ENCODE results near the gene ZNF555.

The ZNF555 gene

DNA sequence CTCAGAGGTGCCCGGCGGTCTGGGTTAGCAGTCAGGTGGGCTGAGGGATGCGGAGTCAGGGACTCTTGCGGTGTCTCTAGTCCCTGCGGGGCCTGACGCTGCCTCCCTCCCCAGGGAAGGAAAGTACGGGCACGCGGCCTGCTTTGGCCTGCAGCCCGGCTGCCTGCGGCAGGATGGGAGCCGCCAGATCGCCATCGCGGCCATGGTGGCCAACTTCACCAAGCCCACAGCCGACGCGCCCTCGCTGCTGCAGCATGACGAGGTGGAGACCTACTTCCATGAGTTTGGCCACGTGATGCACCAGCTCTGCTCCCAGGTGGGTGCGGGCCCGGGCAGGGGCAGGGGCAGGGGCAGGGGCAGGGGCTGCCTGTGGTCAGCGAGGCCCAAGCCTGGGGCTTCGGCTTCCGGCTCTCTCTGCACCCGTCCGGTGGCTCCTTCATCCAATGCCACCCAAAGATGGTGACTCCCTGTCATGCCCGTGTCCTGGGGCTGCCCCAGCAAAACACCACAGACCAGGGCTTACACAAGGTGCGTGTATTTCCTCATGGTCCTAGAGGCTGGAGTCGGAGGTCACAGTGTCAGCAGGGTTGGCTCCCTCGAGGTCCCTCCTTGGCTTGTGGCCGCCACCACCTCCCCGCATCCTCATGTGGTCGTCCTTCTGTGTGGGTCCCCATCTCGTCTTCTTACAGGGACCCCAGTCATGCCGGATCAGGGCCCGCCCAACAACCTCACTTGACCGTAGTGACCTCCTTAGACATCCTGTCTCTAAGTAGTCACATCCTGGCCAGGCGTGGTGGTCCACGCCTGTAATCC is 32.9 kb upstream of the ZNF555 start:
- H3K27me3 ChIP-seq (ENCODE audit: control insufficient read depth, insufficient read depth, low read length), result no peaks in the 10 kb centered on the region
- peaks cover 70% of the 10 kb centered on the region for H3K36me3 ChIP-seq (ENCODE audit: control insufficient read depth, insufficient read depth, low read length)
- H3K4me3 ChIP-seq (ENCODE audit: low read length), result no peak overlapping the region
- H3K4me1 ChIP-seq (ENCODE audit: control insufficient read depth, insufficient read depth, low read length), result no peaks in the 10 kb centered on the region
- no peaks in the 10 kb centered on the region for H3K9me3 ChIP-seq (ENCODE audit: control insufficient read depth, insufficient read depth, low read length)
- no peak overlapping the region for H3K27ac ChIP-seq (ENCODE audit: low read length)
- WGBS (ENCODE audit: insufficient coverage, insufficient read length), result no CpG with 5 or more reads among the region's 41 CpGs
- no peak for DNase-seq (ENCODE audit: low read depth, low spot score)

- Histone ChIP-seq H3K4me3 (ENCODE audit: low read length) (no peak overlapping the region), H3K36me3 (ENCODE audit: control insufficient read depth, insufficient read depth, low read length) (peaks cover 77% of the 10 kb centered on the region), H3K4me1 (ENCODE audit: control insufficient read depth, insufficient read depth, low read length) (no peaks in the 10 kb centered on the region), H3K27ac (ENCODE audit: low read length) (no peak overlapping the region), H3K27me3 (ENCODE audit: control insufficient read depth, insufficient read depth, low read length) (no peaks in the 10 kb centered on the region), H3K9me3 (ENCODE audit: control insufficient read depth, insufficient read depth, low read length) (no peaks in the 10 kb centered on the region)
- WGBS (ENCODE audit: insufficient coverage, insufficient read length), result no CpG with 5 or more reads among the region's 37 CpGs
- DNase-seq (ENCODE audit: low read depth, low spot score), result no peak
Measured at GRCh38 chr19:2809387-2810140, 31.7 kb upstream of the ZNF555 start.

DNA sequence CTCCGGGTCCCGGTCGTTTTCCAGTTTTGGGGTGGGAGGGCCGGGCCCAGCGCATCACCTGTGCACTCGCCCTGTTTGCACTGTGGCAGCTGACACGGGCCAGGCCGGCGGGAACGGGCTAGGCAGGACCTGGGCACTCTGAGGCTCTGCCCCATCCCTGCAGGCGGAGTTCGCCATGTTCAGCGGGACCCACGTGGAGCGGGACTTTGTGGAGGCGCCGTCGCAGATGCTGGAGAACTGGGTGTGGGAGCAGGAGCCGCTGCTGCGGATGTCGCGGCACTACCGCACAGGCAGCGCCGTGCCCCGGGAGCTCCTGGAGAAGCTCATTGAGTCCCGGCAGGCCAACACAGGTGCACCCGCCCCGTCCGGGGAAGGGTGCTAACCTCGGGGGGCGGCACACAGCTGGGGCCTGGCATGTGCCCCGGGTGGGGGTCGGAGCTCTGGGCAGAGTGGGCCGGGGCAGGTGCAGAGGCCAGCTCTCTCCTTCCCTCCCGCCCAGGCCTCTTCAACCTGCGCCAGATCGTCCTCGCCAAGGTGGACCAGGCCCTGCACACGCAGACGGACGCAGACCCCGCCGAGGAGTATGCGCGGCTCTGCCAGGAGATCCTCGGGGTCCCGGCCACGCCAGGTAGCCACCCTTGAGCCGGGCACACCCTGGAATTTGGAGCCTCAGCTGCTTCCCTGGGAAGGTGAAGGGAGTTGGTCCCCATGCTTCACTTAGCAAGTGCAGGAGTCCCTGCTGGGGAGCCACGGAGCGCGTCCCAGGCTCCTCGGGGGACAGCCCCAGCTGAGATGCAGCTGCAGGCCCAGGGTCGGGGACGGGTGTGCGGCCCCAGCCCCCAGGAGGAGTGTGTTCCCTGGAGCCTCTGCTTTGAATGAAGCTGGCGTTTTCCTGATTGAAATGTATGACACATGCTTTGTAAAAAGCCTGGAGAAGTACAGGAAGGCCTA is 30.9 kb upstream of the ZNF555 start:
- peaks cover 77% of the 10 kb centered on the region for H3K36me3 ChIP-seq (ENCODE audit: control insufficient read depth, insufficient read depth, low read length)
- H3K27ac ChIP-seq (ENCODE audit: low read length), result no peak overlapping the region
- DNase-seq (ENCODE audit: low read depth, low spot score), result no peak
- no peak overlapping the region for H3K4me3 ChIP-seq (ENCODE audit: low read length)
- WGBS (ENCODE audit: insufficient coverage, insufficient read length), result no CpG with 5 or more reads among the region's 58 CpGs
- H3K27me3 ChIP-seq (ENCODE audit: control insufficient read depth, insufficient read depth, low read length), result no peaks in the 10 kb centered on the region
- no peaks in the 10 kb centered on the region for H3K9me3 ChIP-seq (ENCODE audit: control insufficient read depth, insufficient read depth, low read length)
- no peaks in the 10 kb centered on the region for H3K4me1 ChIP-seq (ENCODE audit: control insufficient read depth, insufficient read depth, low read length)

DNA sequence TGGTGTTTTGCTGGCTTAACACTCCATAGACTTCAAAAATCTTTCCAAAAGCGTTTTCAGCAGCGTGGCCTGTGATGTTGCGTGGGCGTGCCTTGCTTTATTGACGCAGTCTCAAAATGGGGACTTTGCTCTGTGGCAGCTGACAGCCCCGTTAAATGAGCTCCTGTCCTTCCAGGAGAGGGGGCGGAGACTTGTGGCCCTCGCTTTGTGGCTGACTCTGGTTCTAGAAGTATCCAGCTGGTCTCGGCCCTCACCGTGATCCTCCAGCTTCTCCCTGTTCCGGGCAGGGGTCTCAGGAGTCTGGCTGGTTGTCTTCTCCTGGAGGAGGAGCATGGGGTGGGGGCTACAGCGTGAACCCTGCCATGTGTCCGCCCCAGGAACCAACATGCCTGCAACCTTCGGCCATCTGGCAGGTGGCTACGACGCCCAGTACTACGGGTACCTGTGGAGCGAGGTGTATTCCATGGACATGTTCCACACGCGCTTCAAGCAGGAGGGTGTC is 30.0 kb upstream of the ZNF555 start:
- Histone ChIP-seq H3K36me3 (ENCODE audit: control insufficient read depth, insufficient read depth, low read length) (peaks cover 71% of the 10 kb centered on the region), H3K4me3 (ENCODE audit: low read length) (no peak overlapping the region), H3K27me3 (ENCODE audit: control insufficient read depth, insufficient read depth, low read length) (no peaks in the 10 kb centered on the region), H3K27ac (ENCODE audit: low read length) (no peak overlapping the region), H3K4me1 (ENCODE audit: control insufficient read depth, insufficient read depth, low read length) (no peaks in the 10 kb centered on the region), H3K9me3 (ENCODE audit: control insufficient read depth, insufficient read depth, low read length) (no peaks in the 10 kb centered on the region)
- no CpG with 5 or more reads among the region's 20 CpGs for WGBS (ENCODE audit: insufficient coverage, insufficient read length)
- DNase-seq (ENCODE audit: low read depth, low spot score), result no peak

GRCh38 chr19:2811735-2812413 is 29.4 kb upstream of the ZNF555 start:
- no peak overlapping the region for H3K27ac ChIP-seq (ENCODE audit: low read length)
- WGBS (ENCODE audit: insufficient coverage, insufficient read length), result no CpG with 5 or more reads among the region's 34 CpGs
- H3K4me1 ChIP-seq (ENCODE audit: control insufficient read depth, insufficient read depth, low read length), result no peaks in the 10 kb centered on the region
- no peak overlapping the region for H3K4me3 ChIP-seq (ENCODE audit: low read length)
- no peak for DNase-seq (ENCODE audit: low read depth, low spot score)
- peaks cover 65% of the 10 kb centered on the region for H3K36me3 ChIP-seq (ENCODE audit: control insufficient read depth, insufficient read depth, low read length)
- H3K9me3 ChIP-seq (ENCODE audit: control insufficient read depth, insufficient read depth, low read length), result no peaks in the 10 kb centered on the region
- H3K27me3 ChIP-seq (ENCODE audit: control insufficient read depth, insufficient read depth, low read length), result no peaks in the 10 kb centered on the region

DNA sequence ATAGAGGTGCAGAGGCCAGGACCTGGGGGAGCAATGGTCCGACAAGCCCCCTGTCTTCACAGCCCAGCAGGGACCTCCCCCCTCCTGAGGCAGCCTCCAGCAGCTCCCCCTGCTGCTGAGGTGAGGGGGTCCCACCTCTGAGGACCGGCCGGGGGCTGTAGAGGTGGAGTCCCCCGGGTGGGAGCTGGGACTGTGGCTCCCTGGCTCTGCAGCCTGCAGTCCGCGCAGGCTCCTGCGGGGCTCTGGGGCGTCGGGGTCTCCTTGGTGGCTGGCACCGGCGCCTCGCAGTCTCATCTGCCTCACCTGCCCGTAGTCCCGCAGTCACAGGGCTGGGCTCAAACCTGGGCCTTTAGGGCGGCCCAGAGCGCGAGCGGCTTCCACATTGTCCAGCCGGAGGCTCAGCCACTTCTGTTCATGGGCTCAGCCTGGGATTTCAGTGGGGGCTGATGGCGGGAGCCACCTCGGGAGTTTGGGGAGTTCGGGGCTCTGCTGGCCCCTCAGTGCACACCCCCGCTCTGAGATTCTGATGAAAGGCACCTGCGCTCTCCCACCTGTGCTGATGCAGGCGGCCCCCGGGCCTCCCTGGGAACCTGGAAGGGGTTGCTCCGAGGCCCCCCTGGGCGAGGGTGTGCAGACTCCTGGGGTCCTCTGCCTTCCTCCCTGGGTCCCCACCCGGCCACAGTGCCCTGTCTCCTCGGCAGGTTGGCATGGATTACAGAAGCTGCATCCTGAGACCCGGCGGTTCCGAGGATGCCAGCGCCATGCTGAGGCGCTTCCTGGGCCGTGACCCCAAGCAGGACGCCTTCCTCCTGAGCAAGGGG is 28.7 kb upstream of the ZNF555 start:
- H3K9me3 ChIP-seq (ENCODE audit: control insufficient read depth, insufficient read depth, low read length), result no peaks in the 10 kb centered on the region
- no peak for DNase-seq (ENCODE audit: low read depth, low spot score)
- no CpG with 5 or more reads among the region's 37 CpGs for WGBS (ENCODE audit: insufficient coverage, insufficient read length)
- peaks cover 57% of the 10 kb centered on the region for H3K36me3 ChIP-seq (ENCODE audit: control insufficient read depth, insufficient read depth, low read length)
- no peak overlapping the region for H3K27ac ChIP-seq (ENCODE audit: low read length)
- H3K27me3 ChIP-seq (ENCODE audit: control insufficient read depth, insufficient read depth, low read length), result no peaks in the 10 kb centered on the region
- no peaks in the 10 kb centered on the region for H3K4me1 ChIP-seq (ENCODE audit: control insufficient read depth, insufficient read depth, low read length)
- H3K4me3 ChIP-seq (ENCODE audit: low read length), result no peak overlapping the region

GRCh38 chr19:2813235-2814160 is 27.8 kb upstream of the ZNF555 start:
- H3K27ac ChIP-seq (ENCODE audit: low read length), result no peak overlapping the region
- WGBS (ENCODE audit: insufficient coverage, insufficient read length), result no CpG with 5 or more reads among the region's 35 CpGs
- no peaks in the 10 kb centered on the region for H3K27me3 ChIP-seq (ENCODE audit: control insufficient read depth, insufficient read depth, low read length)
- no peaks in the 10 kb centered on the region for H3K9me3 ChIP-seq (ENCODE audit: control insufficient read depth, insufficient read depth, low read length)
- peaks cover 49% of the 10 kb centered on the region for H3K36me3 ChIP-seq (ENCODE audit: control insufficient read depth, insufficient read depth, low read length)
- no peak for DNase-seq (ENCODE audit: low read depth, low spot score)
- no peak overlapping the region for H3K4me3 ChIP-seq (ENCODE audit: low read length)
- no peaks in the 10 kb centered on the region for H3K4me1 ChIP-seq (ENCODE audit: control insufficient read depth, insufficient read depth, low read length)

DNA sequence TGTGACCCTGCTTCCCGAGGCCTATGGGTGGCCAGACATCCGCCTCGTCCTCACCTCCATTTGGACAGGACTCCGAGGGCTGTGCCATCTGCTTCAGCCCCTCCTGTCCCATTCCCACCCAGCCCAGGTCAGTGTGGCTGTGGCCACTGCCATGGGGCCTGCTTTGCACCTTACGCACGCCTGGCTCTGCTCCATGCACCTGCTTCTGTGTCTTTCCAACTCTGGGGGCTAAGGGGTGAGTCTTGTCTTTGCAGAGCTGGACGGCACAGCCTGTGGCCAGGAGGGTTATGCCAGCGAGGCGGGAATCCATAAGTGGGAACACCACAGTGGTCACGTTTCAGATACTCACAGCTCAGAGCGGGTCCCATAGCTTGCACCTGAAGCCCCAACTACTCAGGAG is 26.8 kb upstream of the ZNF555 start:
- Histone ChIP-seq H3K9me3 (ENCODE audit: control insufficient read depth, insufficient read depth, low read length) (no peaks in the 10 kb centered on the region), H3K27ac (ENCODE audit: low read length) (no peak overlapping the region), H3K27me3 (ENCODE audit: control insufficient read depth, insufficient read depth, low read length) (no peaks in the 10 kb centered on the region), H3K4me1 (ENCODE audit: control insufficient read depth, insufficient read depth, low read length) (no peaks in the 10 kb centered on the region), H3K4me3 (ENCODE audit: low read length) (no peak overlapping the region), H3K36me3 (ENCODE audit: control insufficient read depth, insufficient read depth, low read length) (peaks cover 42% of the 10 kb centered on the region)
- no peak for DNase-seq (ENCODE audit: low read depth, low spot score)
- WGBS (ENCODE audit: insufficient coverage, insufficient read length), result no CpG with 5 or more reads among the region's 11 CpGs

Data from iPS DF 6.9 (cell line).